Measurements from ENCODE around the gene ARID3A. TPM values are rescaled to one million over a fixed set of nuclear protein-coding genes. Genes with fewer than 3 reads are reported as not detected.
A peak's percentile ranks its signal among the peaks of the same experiment; 100 is the strongest.

ARID3A gene
- polyA plus RNA-seq, 3 donors: 16.2 to 18.9 (median 17.1) TPM

GRCh38 chr19:980133-980998 is 54.5 kb downstream of the ARID3A start:
- DNase-seq (ENCODE audit: low read depth in 3 of 3, low spot score in 2 of 3): no peak

GRCh38 chr19:982567-983170 is 56.8 kb downstream of the ARID3A start:
- peak in 1 of 3 donors; percentile 56 for DNase-seq (ENCODE audit: low read depth in 3 of 3, low spot score in 2 of 3)

- peak; percentile 54 to 82 (median 78) for DNase-seq (ENCODE audit: low read depth in 3 of 3, low spot score in 2 of 3)
These were observed 58.5 kb downstream of the ARID3A start, which contains the start of gene WDR18 for GRCh38 chr19:984165-984967. Gene WDR18 (plus strand): TSS chr19:984345. CDS start chr19:984354, 9 bp downstream.

GRCh38 chr19:986083-986482 is 60.2 kb downstream of the ARID3A start:
- no peak for DNase-seq (ENCODE audit: low read depth in 3 of 3, low spot score in 2 of 3)

GRCh38 chr19:988081-988480 is 62.2 kb downstream of the ARID3A start:
- no peak for DNase-seq (ENCODE audit: low read depth in 3 of 3, low spot score in 2 of 3)

GRCh38 chr19:988510-988909 is 62.7 kb downstream of the ARID3A start:
- DNase-seq (ENCODE audit: low read depth in 3 of 3, low spot score in 2 of 3): no peak

GRCh38 chr19:989381-990081 is 63.7 kb downstream of the ARID3A start:
- no peak for DNase-seq (ENCODE audit: low read depth in 3 of 3, low spot score in 2 of 3)

GRCh38 chr19:990119-990571 is 64.3 kb downstream of the ARID3A start:
- DNase-seq (ENCODE audit: low read depth in 3 of 3, low spot score in 2 of 3): no peak

- no peak for DNase-seq (ENCODE audit: low read depth in 3 of 3, low spot score in 2 of 3)
These were observed 64.9 kb downstream of the ARID3A start for GRCh38 chr19:990746-991145.

- no peak for DNase-seq (ENCODE audit: low read depth in 3 of 3, low spot score in 2 of 3)
These were observed 65.5 kb downstream of the ARID3A start for GRCh38 chr19:991174-991931.

GRCh38 chr19:991932-992669 is 66.3 kb downstream of the ARID3A start:
- DNase-seq (ENCODE audit: low read depth in 3 of 3, low spot score in 2 of 3): no peak

GRCh38 chr19:992670-993055 is 66.8 kb downstream of the ARID3A start:
- no peak for DNase-seq (ENCODE audit: low read depth in 3 of 3, low spot score in 2 of 3)

GRCh38 chr19:993361-993830 is 67.6 kb downstream of the ARID3A start:
- no peak for DNase-seq (ENCODE audit: low read depth in 3 of 3, low spot score in 2 of 3)

GRCh38 chr19:993831-994393 is 68.1 kb downstream of the ARID3A start:
- no peak for DNase-seq (ENCODE audit: low read depth in 3 of 3, low spot score in 2 of 3)

- DNase-seq (ENCODE audit: low read depth in 3 of 3, low spot score in 2 of 3): no peak
These were observed 68.7 kb downstream of the ARID3A start for GRCh38 chr19:994516-994915.

GRCh38 chr19:995051-995827 is 69.4 kb downstream of the ARID3A start:
- DNase-seq (ENCODE audit: low read depth in 3 of 3, low spot score in 2 of 3): no peak

- DNase-seq (ENCODE audit: low read depth in 3 of 3, low spot score in 2 of 3): no peak
These were observed 70.4 kb downstream of the ARID3A start for GRCh38 chr19:996051-996838.
